ENCODE data around the gene SLC9C1.

The SLC9C1 gene

DNA sequence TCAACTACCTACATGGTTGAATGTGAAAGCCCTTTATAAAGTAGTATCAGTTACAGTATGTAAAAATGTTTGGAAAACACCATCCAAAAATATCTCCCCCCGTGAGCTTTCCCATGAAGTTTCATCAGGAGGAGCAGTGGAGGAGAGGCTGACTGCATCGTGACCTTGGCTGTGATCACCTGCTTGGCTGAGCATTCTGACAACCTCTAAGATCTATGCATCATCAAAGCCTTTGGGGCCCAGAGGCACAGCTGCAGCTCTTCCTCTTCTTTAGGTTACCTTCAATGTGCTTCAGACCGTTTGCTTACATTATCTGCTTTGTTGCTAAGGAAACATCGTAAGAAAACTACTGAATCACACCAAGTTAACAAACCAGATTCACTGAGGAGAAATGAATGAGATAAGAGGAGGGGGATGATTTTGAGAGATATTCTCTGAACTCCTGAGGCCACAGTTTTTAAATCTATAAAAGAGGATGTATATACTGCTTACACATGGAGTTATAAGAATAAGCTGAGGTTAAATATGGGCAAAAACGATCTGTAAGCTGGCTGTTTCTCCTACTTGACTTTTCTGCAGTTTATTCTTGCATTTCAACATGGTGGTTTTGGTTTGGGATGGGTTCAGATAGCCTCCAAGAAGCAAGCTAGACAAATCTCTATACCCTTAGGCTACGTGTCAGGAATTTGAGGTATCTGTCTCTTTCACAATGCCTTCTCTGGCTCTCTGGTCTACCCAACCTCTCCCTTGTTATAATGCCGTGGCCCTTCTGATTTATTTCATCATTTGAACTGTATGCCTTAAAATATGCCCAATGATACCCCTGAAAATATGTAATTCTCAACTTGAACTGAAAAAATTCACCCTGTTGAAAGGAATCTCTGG lies 164.9 kb downstream of the SLC9C1 start:
- Mint-ChIP-seq H3K4me3 (no peak overlapping the region), H3K9me3 (no peaks in the 10 kb centered on the region), H3K4me1 (peaks cover 51% of the 10 kb centered on the region), H3K27me3 (ENCODE audit: low read depth) (no peaks in the 10 kb centered on the region), H3K36me3 (ENCODE audit: low read depth) (no peaks in the 10 kb centered on the region), H3K27ac (peak overlapping the region in 2 of 3 experiments; percentile 16)
- TF ChIP-seq, protein P1, sequence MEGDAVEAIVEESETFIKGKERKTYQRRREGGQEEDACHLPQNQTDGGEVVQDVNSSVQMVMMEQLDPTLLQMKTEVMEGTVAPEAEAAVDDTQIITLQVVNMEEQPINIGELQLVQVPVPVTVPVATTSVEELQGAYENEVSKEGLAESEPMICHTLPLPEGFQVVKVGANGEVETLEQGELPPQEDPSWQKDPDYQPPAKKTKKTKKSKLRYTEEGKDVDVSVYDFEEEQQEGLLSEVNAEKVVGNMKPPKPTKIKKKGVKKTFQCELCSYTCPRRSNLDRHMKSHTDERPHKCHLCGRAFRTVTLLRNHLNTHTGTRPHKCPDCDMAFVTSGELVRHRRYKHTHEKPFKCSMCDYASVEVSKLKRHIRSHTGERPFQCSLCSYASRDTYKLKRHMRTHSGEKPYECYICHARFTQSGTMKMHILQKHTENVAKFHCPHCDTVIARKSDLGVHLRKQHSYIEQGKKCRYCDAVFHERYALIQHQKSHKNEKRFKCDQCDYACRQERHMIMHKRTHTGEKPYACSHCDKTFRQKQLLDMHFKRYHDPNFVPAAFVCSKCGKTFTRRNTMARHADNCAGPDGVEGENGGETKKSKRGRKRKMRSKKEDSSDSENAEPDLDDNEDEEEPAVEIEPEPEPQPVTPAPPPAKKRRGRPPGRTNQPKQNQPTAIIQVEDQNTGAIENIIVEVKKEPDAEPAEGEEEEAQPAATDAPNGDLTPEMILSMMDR (IDR thresholded peaks at IDR 0.05; ENCODE audit: unreplicated experiment in 3 of 3): no peak

DNA sequence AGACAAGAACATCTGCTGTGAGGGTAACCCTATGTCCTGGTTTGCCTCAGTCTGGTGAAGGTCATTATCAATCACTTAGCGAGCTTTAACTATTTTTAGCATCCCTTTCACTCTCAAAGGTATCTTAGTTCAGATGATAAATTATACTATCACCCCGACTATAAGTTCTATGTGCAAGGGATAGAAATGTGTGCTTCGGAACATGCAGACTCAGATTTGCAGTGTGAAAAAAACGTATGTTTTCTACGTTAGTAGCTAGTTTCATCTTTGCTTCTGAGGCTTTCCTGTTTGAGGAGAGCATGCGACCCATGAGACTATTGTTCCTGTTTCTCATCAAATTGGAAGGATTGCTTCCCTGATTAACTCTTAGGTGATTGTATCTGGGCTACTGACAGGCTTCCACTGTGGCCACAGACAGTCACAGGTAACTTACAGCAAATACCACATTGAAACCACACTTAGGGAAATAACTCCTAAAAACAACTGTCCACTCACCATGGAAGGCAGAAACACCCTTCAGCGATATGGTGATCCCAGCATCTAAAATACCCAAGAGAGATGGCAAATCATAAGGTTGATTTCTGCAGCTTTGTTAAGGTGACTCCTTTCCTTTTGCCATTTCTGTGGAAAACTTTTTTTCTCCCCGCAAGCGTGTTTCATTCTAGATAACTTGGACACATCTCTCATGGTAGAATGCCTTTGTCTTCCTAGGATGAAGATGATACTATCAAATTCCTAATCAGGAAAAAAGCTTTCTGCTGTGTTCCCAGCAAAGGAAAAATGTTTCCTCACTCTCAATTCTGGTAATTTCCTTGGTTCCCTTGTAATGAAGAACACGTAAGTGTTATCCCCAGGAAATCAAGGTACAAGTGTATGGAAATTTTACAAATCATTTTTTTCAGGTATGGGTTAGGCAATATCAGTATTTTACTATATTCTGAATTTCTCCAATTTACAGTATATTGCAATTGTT lies 166.2 kb downstream of the SLC9C1 start:
- no peaks in the 10 kb centered on the region for H3K27me3 Mint-ChIP-seq (ENCODE audit: low read depth)
- TF ChIP-seq, protein P1 (IDR thresholded peaks at IDR 0.05; ENCODE audit: unreplicated experiment in 3 of 3): no peak
- H3K4me1 Mint-ChIP-seq: peaks cover 51% of the 10 kb centered on the region
- peak overlapping the region; percentile 16 to 89 (median 51) for H3K27ac Mint-ChIP-seq
- H3K4me3 Mint-ChIP-seq: no peak overlapping the region
- H3K36me3 Mint-ChIP-seq (ENCODE audit: low read depth): no peaks in the 10 kb centered on the region
- H3K9me3 Mint-ChIP-seq: no peaks in the 10 kb centered on the region

DNA sequence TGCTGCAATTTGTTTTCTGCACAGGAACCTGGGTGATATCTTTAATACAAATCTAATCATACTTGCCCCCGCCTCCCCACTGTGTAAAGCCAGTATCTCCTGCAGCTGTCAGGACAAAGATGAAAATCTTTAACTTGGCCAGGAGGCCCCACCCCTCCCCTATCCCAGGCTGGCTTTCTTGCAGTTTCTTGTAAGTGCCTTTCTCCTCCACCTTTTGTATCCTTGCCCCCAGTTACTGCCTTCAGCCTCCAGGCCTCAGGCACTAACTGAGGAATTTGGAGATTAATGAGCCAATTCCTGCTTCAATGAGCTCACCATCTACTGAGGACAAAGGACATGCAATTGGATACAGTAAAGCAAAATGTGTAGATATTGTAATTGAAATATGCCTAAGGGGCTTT lies 167.5 kb downstream of the SLC9C1 start:
- H3K9me3 Mint-ChIP-seq: no peaks in the 10 kb centered on the region
- H3K36me3 Mint-ChIP-seq (ENCODE audit: low read depth): no peaks in the 10 kb centered on the region
- H3K4me1 Mint-ChIP-seq: peaks cover 51% of the 10 kb centered on the region
- H3K4me3 Mint-ChIP-seq: peak overlapping the region in 1 of 3 experiments; percentile 21
- H3K27ac Mint-ChIP-seq: peak overlapping the region; percentile 75 to 89 (median 76)
- TF ChIP-seq, protein P1 (IDR thresholded peaks at IDR 0.05; ENCODE audit: unreplicated experiment in 3 of 3): no peak
- no peaks in the 10 kb centered on the region for H3K27me3 Mint-ChIP-seq (ENCODE audit: low read depth)

DNA sequence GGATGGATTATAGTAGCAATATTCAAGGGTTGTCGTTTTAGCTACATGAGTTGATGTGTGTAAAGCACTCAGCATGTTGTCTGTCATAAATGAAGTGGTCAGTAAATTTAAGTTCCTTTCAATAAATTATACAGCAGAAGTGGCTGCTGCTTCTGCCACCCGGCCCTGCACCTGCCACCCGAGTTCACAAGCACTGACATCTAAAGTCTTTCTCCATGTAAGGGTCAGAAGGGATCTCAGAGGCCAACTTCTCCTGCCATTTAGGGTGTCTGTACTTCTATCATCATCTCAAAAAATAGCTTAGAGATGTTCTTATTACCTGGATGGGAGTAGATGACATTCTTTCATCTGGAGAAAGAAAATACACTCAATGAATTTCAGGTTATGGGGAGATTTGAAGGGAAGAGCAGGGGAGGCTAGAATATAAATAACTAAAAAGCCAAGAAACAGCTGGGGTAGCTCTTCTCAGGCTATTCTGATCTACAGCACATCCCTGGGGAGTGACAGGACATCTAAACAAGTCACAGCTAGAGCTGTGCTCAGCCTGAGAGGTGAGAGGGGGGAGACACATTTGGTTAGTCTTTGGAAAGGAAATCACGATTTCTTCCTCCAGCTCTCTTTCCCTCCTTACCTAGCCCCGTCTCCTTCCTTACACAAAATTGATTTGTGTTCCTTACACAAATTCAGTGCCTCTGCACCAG lies 169.0 kb downstream of the SLC9C1 start:
- TF ChIP-seq, protein P1 (IDR thresholded peaks at IDR 0.05; ENCODE audit: unreplicated experiment in 3 of 3): no peak

DNA sequence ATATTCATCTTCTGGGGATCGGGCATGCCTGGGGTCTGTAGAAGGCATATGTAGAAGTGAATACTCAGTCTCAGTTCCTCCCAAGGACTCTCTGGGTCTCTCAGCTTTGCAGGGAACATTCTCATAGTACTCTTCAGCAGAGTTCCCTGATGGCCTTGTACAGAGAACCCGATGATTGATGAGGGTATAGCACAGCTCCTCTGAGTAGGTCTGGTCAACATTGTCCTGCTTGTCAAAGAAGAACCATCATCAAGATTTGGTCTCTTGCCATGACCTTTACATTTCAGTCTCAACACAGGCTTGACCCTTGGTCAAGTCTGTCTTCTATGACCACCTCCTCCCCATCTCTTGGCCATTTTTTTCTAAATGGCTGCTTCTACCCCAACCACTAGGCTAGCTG lies 170.5 kb downstream of the SLC9C1 start:
- H3K27me3 Mint-ChIP-seq (ENCODE audit: low read depth): peaks cover 3% of the 10 kb centered on the region
- TF ChIP-seq, protein P1 (IDR thresholded peaks at IDR 0.05; ENCODE audit: unreplicated experiment in 3 of 3): no peak
- no peaks in the 10 kb centered on the region for H3K9me3 Mint-ChIP-seq
- no peak overlapping the region for H3K27ac Mint-ChIP-seq
- peaks cover 46% of the 10 kb centered on the region for H3K4me1 Mint-ChIP-seq
- H3K4me3 Mint-ChIP-seq: no peak overlapping the region
- H3K36me3 Mint-ChIP-seq (ENCODE audit: low read depth): peaks cover 8% of the 10 kb centered on the region

More for the DNA sequence above, 169.0 kb downstream of the SLC9C1 start:
- Mint-ChIP-seq H3K27ac (peak overlapping the region; percentile 75 to 89 (median 76)), H3K27me3 (ENCODE audit: low read depth) (no peaks in the 10 kb centered on the region), H3K36me3 (ENCODE audit: low read depth) (no peaks in the 10 kb centered on the region), H3K4me1 (peaks cover 55% of the 10 kb centered on the region), H3K4me3 (peak overlapping the region in 1 of 3 experiments; percentile 9), H3K9me3 (no peaks in the 10 kb centered on the region)

Measured in nephron (organoid).